Thyroid gland (tissue), 4 donors: ENCODE results near the gene HOXB9.

ENCODE experiments used
- CTCF ChIP-seq, 6 experiments: fragments of 200-600 bp in 3 of 6; fragments of 450-650 bp in 3 of 6; sonication (generic) in 3 of 6; IDR thresholded peaks; one replicate each; pipeline ENCODE4 v1.5.1; 2016 to 2019; ENCODE audit warnings: antibody characterized with exemption in 6 of 6, mild to moderate bottlenecking in 2 of 6, inconsistent platforms in 1 of 6, moderate library complexity in 1 of 6
- POLR2A ChIP-seq, 2 donors: fragments of 450-650 bp; IDR thresholded peaks; one replicate each; pipeline ENCODE4 v1.6.1; 2017; ENCODE audit warnings: antibody characterized with exemption in 2 of 2, mild to moderate bottlenecking in 2 of 2, moderate library complexity in 1 of 2

- TF ChIP-seq CTCF (IDR thresholded peaks at IDR 0.05) (no peak), POLR2A (IDR thresholded peaks at IDR 0.05) (no peak)
Observed at GRCh38 chr17:48608494-48608834, 17.7 kb downstream of the HOXB9 start.
